ENCODE measurements around the gene PRKD1.

DNA sequence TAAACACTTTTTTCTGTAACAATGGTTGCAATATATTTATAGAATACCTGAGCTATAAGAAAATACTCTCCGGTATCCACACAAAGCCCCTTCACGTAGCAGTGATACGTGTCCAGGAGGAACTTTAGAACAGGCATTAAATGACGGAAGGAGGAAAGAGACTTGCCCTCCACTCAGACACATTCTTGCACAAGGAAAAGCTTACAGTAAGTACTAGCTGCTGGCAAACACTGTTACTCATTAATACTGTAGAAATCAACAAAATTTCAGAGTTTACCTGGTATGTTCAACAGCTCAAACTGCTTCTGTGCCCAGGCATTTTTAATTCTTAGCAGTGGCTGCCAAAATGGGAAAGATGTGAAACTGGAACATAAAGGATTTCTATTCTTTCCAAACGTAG, 41.7 kb downstream of the PRKD1 start:
- TF ChIP-seq EZH2 (IDR thresholded peaks at IDR 0.05; ENCODE audit: borderline replicate concordance) (no peak), CTCF (IDR thresholded peaks at IDR 0.05; ENCODE audit: poor library complexity) (no peak), EZH2phosphoT487 (IDR thresholded peaks at IDR 0.05; ENCODE audit: low read depth, severe bottlenecking, unreplicated experiment) (no peak)

All from hepatocyte (in vitro differentiated cells).